Measurements from ENCODE around the gene ADGRF5. TPM values are rescaled to one million over a fixed set of nuclear protein-coding genes. Genes with fewer than 3 reads are reported as not detected.

Gene ADGRF5
- total RNA-seq, 1 donor from 2014 or later, result 0.06 TPM

GRCh38 chr6:46832816-46833215 lies 88.9 kb downstream of the ADGRF5 start:
- no peak for TF ChIP-seq CTCF (conservative IDR thresholded peaks at IDR 0.05; ENCODE audit: low read depth, low read length)
- DNase-seq (ENCODE audit: low read depth), result no peak
- H3K4me3 ChIP-seq (ENCODE audit: low read depth, low read length), result no peak overlapping the region

GRCh38 chr6:46828939-46829338 lies 92.8 kb downstream of the ADGRF5 start:
- DNase-seq (ENCODE audit: low read depth), result no peak
- TF ChIP-seq CTCF (conservative IDR thresholded peaks at IDR 0.05; ENCODE audit: low read depth, low read length), result no peak
- no peak overlapping the region for H3K4me3 ChIP-seq (ENCODE audit: low read depth, low read length)

- no peak for TF ChIP-seq CTCF (conservative IDR thresholded peaks at IDR 0.05; ENCODE audit: low read depth, low read length)
- no peak for DNase-seq (ENCODE audit: low read depth)
- no peak overlapping the region for H3K4me3 ChIP-seq (ENCODE audit: low read depth, low read length)
Measured at GRCh38 chr6:46821458-46821881, 100.3 kb downstream of the ADGRF5 start.

- H3K4me3 ChIP-seq (ENCODE audit: low read depth, low read length), result no peak overlapping the region
- DNase-seq (ENCODE audit: low read depth), result no peak
Measured at GRCh38 chr6:46819561-46819960, 102.2 kb downstream of the ADGRF5 start.

GRCh38 chr6:46816626-46817025 lies 105.1 kb downstream of the ADGRF5 start:
- TF ChIP-seq CTCF (conservative IDR thresholded peaks at IDR 0.05; ENCODE audit: low read depth, low read length), result no peak
- no peak for DNase-seq (ENCODE audit: low read depth)

More at GRCh38 chr6:46819561-46819960, 102.2 kb downstream of the ADGRF5 start:
- TF ChIP-seq CTCF (conservative IDR thresholded peaks at IDR 0.05; ENCODE audit: low read depth, low read length), result no peak

GRCh38 chr6:46815130-46815529 lies 106.6 kb downstream of the ADGRF5 start:
- TF ChIP-seq CTCF (conservative IDR thresholded peaks at IDR 0.05; ENCODE audit: low read depth, low read length), result no peak
- no peak for DNase-seq (ENCODE audit: low read depth)
- no peak overlapping the region for H3K4me3 ChIP-seq (ENCODE audit: low read depth, low read length)

More at GRCh38 chr6:46816626-46817025, 105.1 kb downstream of the ADGRF5 start:
- H3K4me3 ChIP-seq (ENCODE audit: low read depth, low read length), result no peak overlapping the region

- H3K4me3 ChIP-seq (ENCODE audit: low read depth, low read length), result no peak overlapping the region
- TF ChIP-seq CTCF (conservative IDR thresholded peaks at IDR 0.05; ENCODE audit: low read depth, low read length), result no peak
- DNase-seq (ENCODE audit: low read depth), result no peak
Measured at GRCh38 chr6:46808806-46809205, 112.9 kb downstream of the ADGRF5 start.

Measured in epithelial cell of proximal tubule (primary cell).